Psoas muscle (tissue), 8 donors: ENCODE measurements around the gene SSRP1. TPM values are rescaled to one million over a fixed set of nuclear protein-coding genes. Genes with fewer than 3 reads are reported as not detected.

ENCODE experiments used
- ATAC-seq, 4 donors: fragments of 200-7000 bp; cut with Tn5 transposase; one replicate each; pipeline ENCODE4 v1.9.1; 2020; ENCODE audit warnings: moderate library complexity in 3 of 4, mild to moderate bottlenecking in 2 of 4
- DNase-seq, 2 donors: peaks; one replicate each; pipeline ENCODE4 v3.0.0-alpha.2; 2020
- H3K27ac ChIP-seq: fragments of 200-600 bp; one replicate; pipeline ENCODE4 v1.8.0; 2022
- H3K27me3 ChIP-seq, 3 donors: fragments of 200-600 bp in 1 of 3; one replicate each; pipeline versions ENCODE4 v1.6.1 to v1.8.0; 2013 to 2022; ENCODE audit warnings: low read length in 2 of 3, mild to moderate bottlenecking in 2 of 3, moderate library complexity in 1 of 3; ENCODE audit not compliant: insufficient read depth in 3 of 3
- H3K36me3 ChIP-seq, 2 donors: fragments of 200-600 bp in 1 of 2; one replicate each; pipeline versions ENCODE4 v1.6.1 to v1.8.0; 2013 to 2022; ENCODE audit warnings: low read depth in 1 of 2, mild to moderate bottlenecking in 1 of 2, moderate library complexity in 1 of 2; ENCODE audit not compliant: insufficient read depth in 1 of 2
- H3K4me1 ChIP-seq: fragments of 200-600 bp; one replicate; pipeline ENCODE4 v1.8.0; 2022
- H3K4me3 ChIP-seq: fragments of 200-600 bp; one replicate; pipeline ENCODE4 v1.8.0; 2022; ENCODE audit warnings: mild to moderate bottlenecking
- H3K9me3 ChIP-seq: fragments of 200-600 bp; one replicate; pipeline ENCODE4 v1.8.0; 2022
- CTCF ChIP-seq: fragments of 200-600 bp; IDR thresholded peaks from one replicate; pipeline ENCODE4 v1.8.0; 2022; ENCODE audit warnings: antibody characterized with exemption
- WGBS, 3 donors: extraction: QIAGEN DNeasy Blood & Tissue Kit; methylation state at CpG; one replicate each; pipeline versions ENCODE4 v1.1.6 to v1.1.7; 2013; 5-methylcytosine and 5-hydroxymethylcytosine counted together
- intact Hi-C, 2 donors: fragments of 100-400 bp; cut with DNase I; formaldehyde crosslinking; loops; one replicate each; pipeline versions ENCODE4 v1.11.0 to v1.14.2; 2022
- polyA plus RNA-seq, 3 donors: library from polyadenylated mRNA; stranded (reverse); fragments of 200-250 nt; gene quantifications; one replicate each; pipeline ENCODE4 v1.2.3, GENCODE V29; 2013
- total RNA-seq, 4 donors: library from RNA; stranded (reverse); fragmentation: NEBNext Ultra II Directional in 2 of 4; extraction: Animal tissue kit (Norgen Biotek cat#: 25700) in 2 of 4; gene quantifications; one replicate each; pipeline versions ENCODE4 v1.2.1 to v1.2.4, GENCODE V29; 2021 to 2023
- donor health status: healthy with polysubstance abuse.
- donor health status: DM: no; HTN: no; CAD: no; lungs with moderate emphysema.
- donor health status: Bipolar disorder and iron deficiency.
- donor health status: healthy.
- donor health status: DM: yes; HTN: yes; CAD: no.
- donor health status: DM: no; HTN: no; CAD: no.
- donor health status: DM: no; HTN: no; CAD: no.
- donor health status: DM: yes; HTN: yes; CAD: no.

Gene SSRP1
- total and polyA plus RNA-seq, 7 donors = 69.0 to 138 (median 94.0) TPM

DNA sequence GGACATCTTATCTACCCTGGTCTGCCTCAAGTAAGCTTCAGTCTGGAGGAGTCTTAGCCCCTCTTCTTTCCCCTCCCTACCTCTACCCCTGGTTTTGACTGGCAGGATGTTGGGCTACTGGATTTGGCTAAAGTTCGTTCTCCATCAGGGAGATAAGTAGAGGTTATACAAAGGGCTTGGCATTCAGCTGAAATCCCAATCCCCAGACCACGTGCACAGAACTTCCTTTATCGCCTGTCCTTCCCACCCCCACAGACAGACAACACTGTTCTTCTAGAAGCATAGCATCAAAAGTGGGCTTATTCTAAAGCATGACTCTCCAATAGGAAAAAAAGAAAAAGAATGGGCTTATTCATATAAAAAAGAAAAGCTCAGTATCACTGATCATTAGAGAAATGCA, 37.5 kb upstream of the SSRP1 start:
- Histone ChIP-seq H3K4me3 (no peak overlapping the region), H3K27ac (no peak overlapping the region), H3K9me3 (no peaks in the 10 kb centered on the region), H3K27me3 (peaks cover 0 to 5% (median 4%) of the 10 kb centered on the region in 3 donors), H3K36me3 (no peaks in the 10 kb centered on the region), H3K4me1 (no peaks in the 10 kb centered on the region)
- DNase-seq (no peak), ATAC-seq (no peak)
- no peak for TF ChIP-seq CTCF
- WGBS, 3 donors = 41 to 59% (median 50%) methylated on average over 3 of the region's 3 CpGs
- intact Hi-C loops = no loop called here

GRCh38 chr11:57370941-57371340, 35.2 kb upstream of the SSRP1 start:
- Histone ChIP-seq H3K27ac (no peak overlapping the region), H3K9me3 (no peaks in the 10 kb centered on the region), H3K36me3 (no peaks in the 10 kb centered on the region), H3K4me1 (no peaks in the 10 kb centered on the region), H3K4me3 (no peak overlapping the region), H3K27me3 (no peaks in the 10 kb centered on the region)
- ATAC-seq (no peak), DNase-seq (no peak)
- no peak for TF ChIP-seq CTCF
- intact Hi-C loops = no loop called here

- no peaks in the 10 kb centered on the region for H3K27me3 ChIP-seq
- no peak for ATAC-seq
- H3K27ac ChIP-seq = no peak overlapping the region
- intact Hi-C loops = no loop called here
- DNase-seq = no peak
- no peaks in the 10 kb centered on the region for H3K9me3 ChIP-seq
- no peaks in the 10 kb centered on the region for H3K4me1 ChIP-seq
- no peak overlapping the region for H3K4me3 ChIP-seq
- no peak for TF ChIP-seq CTCF
- no peaks in the 10 kb centered on the region for H3K36me3 ChIP-seq
- 84 to 85% (median 85%) methylated on average over 7 of the region's 7 CpGs for WGBS, 3 donors
Measured at GRCh38 chr11:57370251-57370650, 34.6 kb upstream of the SSRP1 start.

DNA sequence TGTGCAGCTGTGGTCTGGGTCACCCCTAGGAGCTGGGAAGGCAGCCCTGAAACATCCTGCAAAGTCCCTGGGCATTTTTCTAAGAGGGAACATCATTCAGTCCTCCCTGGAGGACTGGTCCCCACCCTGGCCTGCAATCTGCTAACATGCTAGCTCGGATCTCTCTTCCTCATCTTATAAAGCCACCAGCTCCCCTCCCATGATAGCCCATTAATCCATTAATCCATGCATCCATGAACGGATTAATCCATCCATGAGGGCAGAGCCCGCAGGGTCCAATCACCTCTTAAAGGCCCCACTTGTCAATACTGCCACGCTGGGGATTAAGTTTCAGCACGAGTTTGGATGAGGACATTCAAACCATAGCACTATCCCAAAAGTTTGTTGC, 33.1 kb upstream of the SSRP1 start:
- WGBS, 3 donors = 37 to 57% (median 48%) methylated on average over 5 of the region's 5 CpGs
- Histone ChIP-seq H3K4me1 (no peaks in the 10 kb centered on the region), H3K4me3 (no peak overlapping the region), H3K27me3 (no peaks in the 10 kb centered on the region), H3K36me3 (no peaks in the 10 kb centered on the region), H3K27ac (no peak overlapping the region), H3K9me3 (no peaks in the 10 kb centered on the region)
- intact Hi-C loops = no loop called here
- ATAC-seq = no peak
- TF ChIP-seq CTCF = no peak
- no peak for DNase-seq

DNA sequence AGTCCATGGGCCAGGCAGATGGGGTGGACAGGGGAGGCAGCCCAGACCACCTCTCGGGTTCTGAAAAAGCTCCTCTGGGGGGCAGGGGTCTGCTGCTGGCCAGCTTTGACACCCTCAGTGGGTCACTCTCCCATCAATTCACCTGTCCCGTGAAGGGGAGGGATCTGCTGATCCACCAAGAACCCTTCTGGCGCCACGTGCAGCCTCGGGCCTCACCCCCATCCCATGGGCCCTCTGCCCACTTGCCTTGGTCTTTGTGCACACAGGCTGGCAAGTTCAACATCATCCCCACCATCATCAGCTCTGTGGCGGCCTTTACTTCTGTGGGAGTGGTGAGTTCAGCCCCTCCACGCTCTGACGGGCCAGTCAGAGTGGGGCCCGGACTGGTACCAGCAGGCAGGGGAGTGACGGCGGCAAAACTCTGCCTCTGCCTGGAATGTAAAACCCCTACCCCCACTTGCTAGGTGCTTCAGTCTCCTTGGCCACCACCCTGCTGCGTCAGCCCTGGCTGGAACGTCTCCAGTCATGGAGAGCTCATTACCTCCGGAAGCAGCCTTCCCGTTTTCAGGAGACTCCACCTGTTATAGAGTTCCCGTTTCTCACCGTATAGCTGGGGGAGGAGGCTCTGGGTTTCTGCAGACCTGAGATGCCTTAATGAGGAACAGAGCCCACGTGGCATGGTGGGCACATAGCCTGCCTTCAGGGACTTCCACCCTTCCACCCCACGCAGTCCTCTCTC, 32.6 kb upstream of the SSRP1 start:
- no peaks in the 10 kb centered on the region for H3K4me1 ChIP-seq
- TF ChIP-seq CTCF = no peak
- H3K27ac ChIP-seq = no peak overlapping the region
- intact Hi-C loops = no loop called here
- H3K36me3 ChIP-seq = no peaks in the 10 kb centered on the region
- no peak for ATAC-seq
- no peak overlapping the region for H3K4me3 ChIP-seq
- WGBS, 3 donors = 53 to 63% (median 56%) methylated on average over 19 of the region's 19 CpGs
- no peaks in the 10 kb centered on the region for H3K27me3 ChIP-seq
- DNase-seq = no peak
- no peaks in the 10 kb centered on the region for H3K9me3 ChIP-seq
